Glutamatergic neuron (in vitro differentiated cells): ENCODE data around the gene FALEC. TPM values are rescaled to one million over a fixed set of nuclear protein-coding genes. Genes with fewer than 3 reads are reported as not detected.

Experiments used
- DNase-seq: peaks from one replicate; pipeline ENCODE4 v3.0.0; 2022
- H3K27ac Mint-ChIP-seq: one replicate; pipeline ENCODE4 v1.8.0; 2020; ENCODE audit warnings: mild to moderate bottlenecking, mixed read lengths, inconsistent platforms; ENCODE audit not compliant: unreplicated experiment
- H3K27me3 Mint-ChIP-seq: one replicate; pipeline ENCODE4 v1.8.0; 2020; ENCODE audit warnings: mild to moderate bottlenecking, moderate library complexity, mixed read lengths, inconsistent platforms; ENCODE audit not compliant: unreplicated experiment
- H3K36me3 Mint-ChIP-seq: one replicate; pipeline ENCODE4 v1.8.0; 2020; ENCODE audit warnings: mild to moderate bottlenecking, mixed read lengths, inconsistent platforms; ENCODE audit not compliant: unreplicated experiment
- H3K4me1 Mint-ChIP-seq: one replicate; pipeline ENCODE4 v1.8.0; 2020; ENCODE audit warnings: mild to moderate bottlenecking, low read depth, mixed read lengths, inconsistent platforms; ENCODE audit not compliant: unreplicated experiment
- H3K4me3 Mint-ChIP-seq: one replicate; pipeline ENCODE4 v1.8.0; 2020; ENCODE audit warnings: mild to moderate bottlenecking, mixed read lengths, inconsistent platforms; ENCODE audit not compliant: unreplicated experiment
- H3K9me3 Mint-ChIP-seq: one replicate; pipeline ENCODE4 v1.8.0; 2020; ENCODE audit warnings: mild to moderate bottlenecking, moderate library complexity, mixed read lengths, inconsistent platforms; ENCODE audit not compliant: unreplicated experiment
- CTCF ChIP-seq: fragments of 200-600 bp; sonication (generic); IDR thresholded peaks from one replicate; pipeline ENCODE4 v1.5.0; 2021; ENCODE audit not compliant: partially characterized antibody, unreplicated experiment
- total RNA-seq: library from RNA; stranded (reverse); fragmentation: NEBNext Ultra II Directional; extraction: Animal tissue kit (Norgen Biotek cat#: 25700); gene quantifications from one replicate; pipeline ENCODE4 v1.2.1, GENCODE V29; 2021; ENCODE audit not compliant: unreplicated experiment

Gene FALEC
- total RNA-seq, 1 donor from 2014 or later = not detected

- H3K9me3 Mint-ChIP-seq = peaks cover 4% of the 10 kb centered on the region
- no peak for DNase-seq
- H3K4me1 Mint-ChIP-seq = no peaks in the 10 kb centered on the region
- TF ChIP-seq CTCF = no peak
- H3K4me3 Mint-ChIP-seq = no peak overlapping the region
- H3K36me3 Mint-ChIP-seq = peaks cover 4% of the 10 kb centered on the region
- no peak overlapping the region for H3K27ac Mint-ChIP-seq
- no peaks in the 10 kb centered on the region for H3K27me3 Mint-ChIP-seq
These were observed 22.4 kb upstream of the FALEC start for GRCh38 chr1:150493175-150493574.

- H3K27ac Mint-ChIP-seq = no peak overlapping the region
- no peaks in the 10 kb centered on the region for H3K4me1 Mint-ChIP-seq
- H3K36me3 Mint-ChIP-seq = peaks cover 4% of the 10 kb centered on the region
- TF ChIP-seq CTCF = no peak
- no peak overlapping the region for H3K4me3 Mint-ChIP-seq
- DNase-seq = no peak
- H3K9me3 Mint-ChIP-seq = peaks cover 2% of the 10 kb centered on the region
- H3K27me3 Mint-ChIP-seq = no peaks in the 10 kb centered on the region
These were observed 17.2 kb upstream of the FALEC start for GRCh38 chr1:150498342-150498741.

- TF ChIP-seq CTCF = no peak
- H3K4me3 Mint-ChIP-seq = no peak overlapping the region
- peaks cover 3% of the 10 kb centered on the region for H3K4me1 Mint-ChIP-seq
These were observed 10.1 kb upstream of the FALEC start for GRCh38 chr1:150505431-150505830.

GRCh38 chr1:150507912-150508864 lies 7.4 kb upstream of the FALEC start, which contains the start of gene ECM1:
Gene ECM1, plus strand, starts transcription at chr1:150508109. Its CDS starts 101 bp downstream, at chr1:150508210.
- Mint-ChIP-seq H3K36me3 (peaks cover 6% of the 10 kb centered on the region), H3K27ac (no peak within 1 kb of the TSS), H3K27me3 (peaks cover 8% of the 10 kb centered on the region), H3K4me1 (peaks cover 13% of the 10 kb centered on the region), H3K4me3 (no peak within 1 kb of the TSS), H3K9me3 (peaks cover 12% of the 10 kb centered on the region)
- no peak for TF ChIP-seq CTCF
- DNase-seq = no peak

More at GRCh38 chr1:150505431-150505830, 10.1 kb upstream of the FALEC start:
- Mint-ChIP-seq H3K36me3 (no peaks in the 10 kb centered on the region), H3K27me3 (peaks cover 2% of the 10 kb centered on the region), H3K9me3 (peaks cover 5% of the 10 kb centered on the region), H3K27ac (no peak overlapping the region)
- no peak for DNase-seq

- no peak for DNase-seq
- H3K4me1 Mint-ChIP-seq = peaks cover 17% of the 10 kb centered on the region
- H3K27ac Mint-ChIP-seq = no peak overlapping the region
- peaks cover 8% of the 10 kb centered on the region for H3K27me3 Mint-ChIP-seq
- H3K4me3 Mint-ChIP-seq = no peak overlapping the region
- H3K36me3 Mint-ChIP-seq = peaks cover 6% of the 10 kb centered on the region
- peaks cover 16% of the 10 kb centered on the region for H3K9me3 Mint-ChIP-seq
- TF ChIP-seq CTCF = no peak
These were observed 6.6 kb upstream of the FALEC start for GRCh38 chr1:150508982-150509381.
